MM.1S (cell line): ENCODE data around the gene SYNE1.

Experiments
- DNase-seq: peaks from one replicate; pipeline ENCODE4 v3.0.0-alpha.2; 2015
- H2AFZ ChIP-seq: fragments of 300-600 bp; sonication (generic); 2 replicates; pipeline ENCODE4 v1.6.0; 2016; ENCODE audit warnings: antibody characterized with exemption, low read length
- H3F3A ChIP-seq: fragments of 300-600 bp; sonication (generic); 2 replicates; pipeline ENCODE4 v1.6.1; 2016; ENCODE audit warnings: mild to moderate bottlenecking, antibody characterized with exemption, low read length, moderate library complexity, mixed read lengths; ENCODE audit not compliant: insufficient read depth
- H3K27ac ChIP-seq: fragments of 300-600 bp; sonication (generic); 2 replicates; pipeline ENCODE4 v1.5.1; 2016; ENCODE audit warnings: mild to moderate bottlenecking, low read length
- H3K27me3 ChIP-seq: fragments of 300-600 bp; sonication (generic); replicated peaks from 2 replicates; pipeline ENCODE4 v1.6.0; 2016; ENCODE audit warnings: low read length; ENCODE audit not compliant: insufficient read depth
- H3K36me3 ChIP-seq: fragments of 300-600 bp; sonication (generic); replicated peaks from 2 replicates; pipeline ENCODE4 v1.6.1; 2016; ENCODE audit warnings: mild to moderate bottlenecking, low read length, mixed read lengths; ENCODE audit not compliant: insufficient read depth
- H3K4me1 ChIP-seq: fragments of 300-600 bp; sonication (generic); 2 replicates; pipeline ENCODE4 v1.6.1; 2016; ENCODE audit warnings: low read length, mixed read lengths
- H3K4me2 ChIP-seq: fragments of 300-600 bp; sonication (generic); 2 replicates; pipeline ENCODE4 v1.6.0; 2016; ENCODE audit warnings: low read depth, low read length
- H3K4me3 ChIP-seq: fragments of 300-600 bp; sonication (generic); 2 replicates; pipeline ENCODE4 v1.5.1; 2016; ENCODE audit warnings: low read length, mixed read lengths
- H3K79me2 ChIP-seq: fragments of 300-600 bp; sonication (generic); 2 replicates; pipeline ENCODE4 v1.6.1; 2016; ENCODE audit warnings: mixed run types, low read length, mixed read lengths
- H3K9ac ChIP-seq: fragments of 300-600 bp; sonication (generic); 2 replicates; pipeline ENCODE4 v1.6.1; 2016; ENCODE audit warnings: low read length, mixed read lengths
- H3K9me2 ChIP-seq: fragments of 300-600 bp; sonication (generic); replicated peaks from 2 replicates; pipeline ENCODE4 v1.6.1; 2016; ENCODE audit warnings: mild to moderate bottlenecking, low read length, mixed read lengths; ENCODE audit not compliant: insufficient read depth
- H3K9me3 ChIP-seq: fragments of 300-600 bp; sonication (generic); replicated peaks from 2 replicates; pipeline ENCODE4 v1.6.1; 2016; ENCODE audit warnings: mild to moderate bottlenecking, low read length, mixed read lengths; ENCODE audit not compliant: insufficient read depth
- H4K20me1 ChIP-seq: fragments of 300-600 bp; sonication (generic); 2 replicates; pipeline ENCODE4 v1.6.1; 2016; ENCODE audit warnings: mild to moderate bottlenecking, low read length, moderate library complexity, mixed read lengths; ENCODE audit not compliant: insufficient read depth
- CTCF ChIP-seq: fragments of 300-600 bp; sonication (generic); IDR thresholded peaks from 2 replicates; pipeline ENCODE4 v1.5.1; 2016; ENCODE audit warnings: antibody characterized with exemption, low read length, mixed read lengths
- EZH2 ChIP-seq: fragments of 300-600 bp; sonication (generic); optimal IDR thresholded peaks from 2 replicates; pipeline ENCODE3; 2017; ENCODE audit warnings: low read depth, mild to moderate bottlenecking, antibody characterized with exemption, low read length, mixed read lengths
- EZH2phosphoT487 ChIP-seq: fragments of 300-600 bp; sonication (generic); IDR thresholded peaks from 2 replicates; pipeline ENCODE4 v1.6.1; 2018; ENCODE audit warnings: antibody characterized with exemption, low read length

The SYNE1 gene

GRCh38 chr6:152155792-152156191 lies 481.4 kb downstream of the SYNE1 start:
- Histone ChIP-seq H3K79me2 (no peaks in the 10 kb centered on the region), H3F3A (no peaks in the 10 kb centered on the region)
- no peak for TF ChIP-seq EZH2phosphoT487

GRCh38 chr6:152154559-152155356 lies 482.4 kb downstream of the SYNE1 start:
- H3K9me2 ChIP-seq: no peaks in the 10 kb centered on the region
- H3K9ac ChIP-seq: no peak overlapping the region
- H3K27me3 ChIP-seq: no peaks in the 10 kb centered on the region
- DNase-seq: no peak
- H3K79me2 ChIP-seq: no peaks in the 10 kb centered on the region
- H3K9me3 ChIP-seq: no peaks in the 10 kb centered on the region
- H3K36me3 ChIP-seq: no peaks in the 10 kb centered on the region
- no peaks in the 10 kb centered on the region for H3F3A ChIP-seq
- no peak overlapping the region for H2AFZ ChIP-seq
- H3K27ac ChIP-seq: no peak overlapping the region
- H4K20me1 ChIP-seq: no peaks in the 10 kb centered on the region
- H3K4me3 ChIP-seq: no peak overlapping the region
- H3K4me1 ChIP-seq: no peaks in the 10 kb centered on the region
- TF ChIP-seq EZH2: no peak
- TF ChIP-seq CTCF: no peak
- TF ChIP-seq EZH2phosphoT487: no peak
- H3K4me2 ChIP-seq: no peak overlapping the region

More at GRCh38 chr6:152155792-152156191, 481.4 kb downstream of the SYNE1 start:
- Histone ChIP-seq H3K27ac (no peak overlapping the region), H3K36me3 (no peaks in the 10 kb centered on the region), H4K20me1 (no peaks in the 10 kb centered on the region), H2AFZ (no peak overlapping the region), H3K4me1 (no peaks in the 10 kb centered on the region), H3K4me3 (no peak overlapping the region), H3K9ac (no peak overlapping the region), H3K27me3 (no peaks in the 10 kb centered on the region), H3K9me3 (no peaks in the 10 kb centered on the region), H3K4me2 (no peak overlapping the region), H3K9me2 (no peaks in the 10 kb centered on the region)
- no peak for DNase-seq

- DNase-seq: no peak
- no peak overlapping the region for H3K4me3 ChIP-seq
- no peaks in the 10 kb centered on the region for H3K27me3 ChIP-seq
- no peak overlapping the region for H3K9ac ChIP-seq
- H3K9me2 ChIP-seq: no peaks in the 10 kb centered on the region
- H3K4me2 ChIP-seq: no peak overlapping the region
- TF ChIP-seq EZH2phosphoT487 (no peak), CTCF (no peak), EZH2 (no peak)
- no peaks in the 10 kb centered on the region for H3K4me1 ChIP-seq
- no peaks in the 10 kb centered on the region for H3K79me2 ChIP-seq
- H3K9me3 ChIP-seq: no peaks in the 10 kb centered on the region
- no peaks in the 10 kb centered on the region for H3K36me3 ChIP-seq
- H3F3A ChIP-seq: no peaks in the 10 kb centered on the region
- no peaks in the 10 kb centered on the region for H4K20me1 ChIP-seq
- H3K27ac ChIP-seq: no peak overlapping the region
- H2AFZ ChIP-seq: no peak overlapping the region
These were observed 485.2 kb downstream of the SYNE1 start for GRCh38 chr6:152151920-152152319.

- H3K4me1 ChIP-seq: no peaks in the 10 kb centered on the region
- H3F3A ChIP-seq: no peaks in the 10 kb centered on the region
- H3K27ac ChIP-seq: no peak overlapping the region
- no peaks in the 10 kb centered on the region for H3K79me2 ChIP-seq
- H3K4me3 ChIP-seq: no peak overlapping the region
- no peak for DNase-seq
- TF ChIP-seq CTCF (no peak), EZH2 (no peak), EZH2phosphoT487 (no peak)
- no peaks in the 10 kb centered on the region for H3K27me3 ChIP-seq
- H3K36me3 ChIP-seq: no peaks in the 10 kb centered on the region
- no peak overlapping the region for H3K4me2 ChIP-seq
- no peaks in the 10 kb centered on the region for H4K20me1 ChIP-seq
- H3K9me2 ChIP-seq: no peaks in the 10 kb centered on the region
- no peak overlapping the region for H2AFZ ChIP-seq
- H3K9ac ChIP-seq: no peak overlapping the region
- H3K9me3 ChIP-seq: no peaks in the 10 kb centered on the region
These were observed 487.0 kb downstream of the SYNE1 start for GRCh38 chr6:152150196-152150595.
